Activated CD4-positive, alpha-beta memory T cell treated with anti-CD3 and anti-CD28 coated beads, Interleukin-2, amount 10 ng/mL, durations not matched to agents 7 days and 5 days (primary cell): ENCODE data around the gene ST3GAL2. TPM values are rescaled to one million over a fixed set of nuclear protein-coding genes. Genes with fewer than 3 reads are reported as not detected.

Source experiments
- CTCF ChIA-PET: fragments of 350-600 bp; sonication (Branson Sonifier 250); formaldehyde crosslinking; loops from one replicate; lab custom pipeline; 2021; ENCODE audit warnings: antibody characterized with exemption, inconsistent platforms; lab: Charles Lee
- POLR2A ChIA-PET: fragments of 350-600 bp; sonication (Branson Sonifier 250); formaldehyde crosslinking; loops from one replicate; lab custom pipeline; 2021; ENCODE audit warnings: antibody characterized with exemption; lab: Charles Lee
- DNase-seq: peaks from one replicate; pipeline ENCODE4 v3.0.0-alpha.2; 2020
- H3K27ac Mint-ChIP-seq: one replicate; pipeline ENCODE4 v1.8.0; 2021; ENCODE audit warnings: mild to moderate bottlenecking, mixed read lengths
- H3K27me3 Mint-ChIP-seq: one replicate; pipeline ENCODE4 v1.8.0; 2021; ENCODE audit warnings: mixed read lengths
- H3K36me3 Mint-ChIP-seq: one replicate; pipeline ENCODE4 v1.8.0; 2021; ENCODE audit warnings: low read depth, mixed read lengths
- H3K4me1 Mint-ChIP-seq: one replicate; pipeline ENCODE4 v1.8.0; 2021; ENCODE audit warnings: mixed read lengths
- H3K4me3 Mint-ChIP-seq: one replicate; pipeline ENCODE4 v1.8.0; 2021; ENCODE audit warnings: mild to moderate bottlenecking, mixed read lengths
- H3K9me3 Mint-ChIP-seq: one replicate; pipeline ENCODE4 v1.8.0; 2021; ENCODE audit warnings: mixed read lengths
- total RNA-seq, 2 experiments: library from RNA; stranded (reverse); gene quantifications; one replicate each; pipeline ENCODE4 v1.2.3, GENCODE V29; 2021

ST3GAL2 gene
- total RNA-seq, 2 experiments from 2014 or later, result 21.6 to 22.7 TPM

- CTCF ChIA-PET, result interaction anchor here (1.0 kb wide), 1 partner anchor 105 kb away, joined by 4 read pairs; no protein-coding TSS in a partner anchor
- Mint-ChIP-seq H3K27ac (no peak overlapping the region), H3K27me3 (no peaks in the 10 kb centered on the region), H3K4me1 (peaks cover 32% of the 10 kb centered on the region), H3K36me3 (peaks cover 19% of the 10 kb centered on the region), H3K9me3 (no peaks in the 10 kb centered on the region), H3K4me3 (no peak overlapping the region)
- POLR2A ChIA-PET, result interaction anchor here (1.2 kb wide), 1 partner anchor 93 kb away, joined by 3 read pairs; no protein-coding TSS in a partner anchor
- no peak for DNase-seq
Observed at GRCh38 chr16:70474320-70475053, 35.6 kb upstream of the ST3GAL2 start.

GRCh38 chr16:70473446-70474319 lies 34.8 kb upstream of the ST3GAL2 start:
- H3K27ac Mint-ChIP-seq, result no peak overlapping the region
- no peak overlapping the region for H3K4me3 Mint-ChIP-seq
- no peak for DNase-seq
- ChIA-PET POLR2A (interaction anchor here (1.2 kb wide), 1 partner anchor 92 kb away, joined by 3 read pairs; no protein-coding TSS in a partner anchor), CTCF (interaction anchor here (1.0 kb wide), 1 partner anchor 104 kb away, joined by 4 read pairs; no protein-coding TSS in a partner anchor)
- H3K27me3 Mint-ChIP-seq, result no peaks in the 10 kb centered on the region
- H3K36me3 Mint-ChIP-seq, result peaks cover 19% of the 10 kb centered on the region
- H3K4me1 Mint-ChIP-seq, result peaks cover 28% of the 10 kb centered on the region
- H3K9me3 Mint-ChIP-seq, result no peaks in the 10 kb centered on the region

GRCh38 chr16:70472786-70473433 lies 34.0 kb upstream of the ST3GAL2 start:
- H3K27me3 Mint-ChIP-seq, result no peaks in the 10 kb centered on the region
- no peaks in the 10 kb centered on the region for H3K9me3 Mint-ChIP-seq
- ChIA-PET POLR2A (interaction anchor here (1.2 kb wide), 1 partner anchor 91 kb away, joined by 3 read pairs; no protein-coding TSS in a partner anchor), CTCF (interaction anchor here (1.0 kb wide), 1 partner anchor 103 kb away, joined by 4 read pairs; no protein-coding TSS in a partner anchor)
- no peak overlapping the region for H3K27ac Mint-ChIP-seq
- no peak for DNase-seq
- no peak overlapping the region for H3K4me3 Mint-ChIP-seq
- H3K36me3 Mint-ChIP-seq, result peaks cover 12% of the 10 kb centered on the region
- peaks cover 21% of the 10 kb centered on the region for H3K4me1 Mint-ChIP-seq

GRCh38 chr16:70470927-70471341 lies 32.0 kb upstream of the ST3GAL2 start:
- Mint-ChIP-seq H3K4me3 (no peak overlapping the region), H3K36me3 (no peaks in the 10 kb centered on the region), H3K9me3 (no peaks in the 10 kb centered on the region), H3K27ac (no peak overlapping the region), H3K27me3 (no peaks in the 10 kb centered on the region), H3K4me1 (peaks cover 5% of the 10 kb centered on the region)
- ChIA-PET POLR2A (interaction anchor here (0.6 to 1.5 kb wide), 3 partner anchors 9 to 90 kb away, joined by 3 to 4 read pairs (median 3); no protein-coding TSS in a partner anchor), CTCF (interaction anchor here (0.6 to 1.9 kb wide), 3 partner anchors 77 to 156 kb away, joined by 3 to 5 read pairs (median 4); no protein-coding TSS in a partner anchor)
- no peak for DNase-seq

- DNase-seq, result no peak
- POLR2A ChIA-PET, result interaction anchor here (0.8 to 1.5 kb wide), 2 partner anchors 8 to 89 kb away, joined by 3 to 4 read pairs; no protein-coding TSS in a partner anchor
- Mint-ChIP-seq H3K27me3 (no peaks in the 10 kb centered on the region), H3K27ac (no peak overlapping the region), H3K4me3 (no peak overlapping the region), H3K36me3 (no peaks in the 10 kb centered on the region), H3K9me3 (no peaks in the 10 kb centered on the region), H3K4me1 (peaks cover 1% of the 10 kb centered on the region)
- CTCF ChIA-PET, result interaction anchor here (0.6 to 1.9 kb wide), 4 partner anchors 10 to 101 kb away, joined by 3 to 5 read pairs (median 4); no protein-coding TSS in a partner anchor
Observed at GRCh38 chr16:70470141-70470926, 31.4 kb upstream of the ST3GAL2 start.

GRCh38 chr16:70468776-70469525 lies 30.1 kb upstream of the ST3GAL2 start:
- no peak overlapping the region for H3K27ac Mint-ChIP-seq
- DNase-seq, result no peak
- ChIA-PET POLR2A (interaction anchor here (0.8 kb wide), 1 partner anchor 88 kb away, joined by 3 read pairs; no protein-coding TSS in a partner anchor), CTCF (interaction anchor here (0.6 kb wide), 1 partner anchor 59 kb away, joined by 3 read pairs; no protein-coding TSS in a partner anchor)
- H3K27me3 Mint-ChIP-seq, result no peaks in the 10 kb centered on the region
- no peaks in the 10 kb centered on the region for H3K9me3 Mint-ChIP-seq
- peaks cover 1% of the 10 kb centered on the region for H3K4me1 Mint-ChIP-seq
- H3K36me3 Mint-ChIP-seq, result no peaks in the 10 kb centered on the region
- no peak overlapping the region for H3K4me3 Mint-ChIP-seq

GRCh38 chr16:70467608-70468007 lies 28.7 kb upstream of the ST3GAL2 start:
- no peaks in the 10 kb centered on the region for H3K36me3 Mint-ChIP-seq

GRCh38 chr16:70467113-70467512 lies 28.2 kb upstream of the ST3GAL2 start:
- H3K4me3 Mint-ChIP-seq, result no peak overlapping the region
- ChIA-PET POLR2A (no interaction called here), CTCF (no interaction called here)
- no peaks in the 10 kb centered on the region for H3K9me3 Mint-ChIP-seq
- H3K27ac Mint-ChIP-seq, result no peak overlapping the region
- no peaks in the 10 kb centered on the region for H3K4me1 Mint-ChIP-seq
- H3K36me3 Mint-ChIP-seq, result no peaks in the 10 kb centered on the region
- H3K27me3 Mint-ChIP-seq, result no peaks in the 10 kb centered on the region
- no peak for DNase-seq

More at GRCh38 chr16:70467608-70468007, 28.7 kb upstream of the ST3GAL2 start:
- H3K9me3 Mint-ChIP-seq, result no peaks in the 10 kb centered on the region
- DNase-seq, result no peak
- ChIA-PET CTCF (no interaction called here), POLR2A (no interaction called here)
- no peaks in the 10 kb centered on the region for H3K27me3 Mint-ChIP-seq
- H3K4me3 Mint-ChIP-seq, result no peak overlapping the region
- no peak overlapping the region for H3K27ac Mint-ChIP-seq
- H3K4me1 Mint-ChIP-seq, result no peaks in the 10 kb centered on the region

- no peak for DNase-seq
- ChIA-PET POLR2A (interaction anchor here (0.9 kb wide), 1 partner anchor 86 kb away, joined by 4 read pairs; no protein-coding TSS in a partner anchor), CTCF (interaction anchor here (0.6 kb wide), 1 partner anchor 91 kb away, joined by 3 read pairs; no protein-coding TSS in a partner anchor)
- Mint-ChIP-seq H3K36me3 (no peaks in the 10 kb centered on the region), H3K4me1 (no peaks in the 10 kb centered on the region), H3K9me3 (no peaks in the 10 kb centered on the region), H3K4me3 (no peak overlapping the region), H3K27me3 (no peaks in the 10 kb centered on the region), H3K27ac (no peak overlapping the region)
Observed at GRCh38 chr16:70466805-70467076, 27.8 kb upstream of the ST3GAL2 start.

GRCh38 chr16:70465999-70466804 lies 27.3 kb upstream of the ST3GAL2 start:
- ChIA-PET POLR2A (interaction anchor here (0.9 kb wide), 1 partner anchor 85 kb away, joined by 4 read pairs; no protein-coding TSS in a partner anchor), CTCF (interaction anchor here (0.6 kb wide), 1 partner anchor 92 kb away, joined by 3 read pairs; no protein-coding TSS in a partner anchor)
- Mint-ChIP-seq H3K27ac (no peak overlapping the region), H3K27me3 (no peaks in the 10 kb centered on the region), H3K36me3 (no peaks in the 10 kb centered on the region), H3K4me1 (no peaks in the 10 kb centered on the region), H3K9me3 (no peaks in the 10 kb centered on the region), H3K4me3 (no peak overlapping the region)
- DNase-seq, result no peak
